ENCODE data around the gene SPATA12.

- TF ChIP-seq EZH2 (IDR thresholded peaks at IDR 0.05) (no peak), POLR2AphosphoS5 (IDR thresholded peaks at IDR 0.05; ENCODE audit: borderline replicate concordance, low read depth, low read length) (no peak)
These were observed 34.1 kb downstream of the SPATA12 start for GRCh38 chr3:57094575-57094974.
